Gastroesophageal sphincter (tissue), 3 donors: ENCODE data around the gene GFOD2.

Experiments used
- EP300 ChIP-seq: sonication (generic); formaldehyde crosslinking; IDR thresholded peaks from one replicate; pipeline ENCODE4 v1.6.1; 2017; ENCODE audit warnings: antibody characterized with exemption, mild to moderate bottlenecking
- POLR2A ChIP-seq, 2 donors: fragments of 450-650 bp; IDR thresholded peaks; one replicate each; pipeline ENCODE4 v1.6.1; 2017; ENCODE audit warnings: antibody characterized with exemption in 2 of 2, mild to moderate bottlenecking in 2 of 2, moderate library complexity in 1 of 2
- POLR2AphosphoS5 ChIP-seq: sonication (generic); formaldehyde crosslinking; IDR thresholded peaks from one replicate; pipeline ENCODE4 v1.6.1; 2017; ENCODE audit warnings: antibody characterized with exemption
- TF ChIP-seq, protein P1 (sequence below), 4 experiments: fragments of 200-600 bp in 2 of 4; fragments of 450-650 bp in 2 of 4; sonication (generic) in 1 of 4; IDR thresholded peaks; one replicate each; pipeline ENCODE4 v1.5.1; 2017 to 2019; ENCODE audit warnings: antibody characterized with exemption in 4 of 4, mild to moderate bottlenecking in 2 of 4, moderate library complexity in 2 of 4

DNA sequence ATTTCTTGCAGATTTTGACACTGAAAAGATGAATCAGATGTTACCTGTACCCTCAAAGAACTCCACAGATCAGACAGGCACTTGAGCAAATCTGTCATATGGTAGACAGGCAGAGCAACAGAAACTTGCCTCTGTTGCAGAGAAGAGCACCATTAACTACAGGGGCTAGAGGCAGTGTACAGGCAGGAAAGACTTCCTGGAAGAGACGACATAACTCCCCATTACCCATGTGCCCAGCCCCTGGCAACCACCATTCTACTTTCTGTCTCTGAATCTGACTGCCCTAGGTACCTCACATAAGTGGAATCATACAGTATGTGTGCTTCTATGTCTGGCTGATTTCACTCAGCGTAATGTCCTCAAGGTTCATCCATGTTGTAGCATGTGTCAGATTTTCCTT lies 15.5 kb downstream of the GFOD2 start:
- TF ChIP-seq, protein P1, sequence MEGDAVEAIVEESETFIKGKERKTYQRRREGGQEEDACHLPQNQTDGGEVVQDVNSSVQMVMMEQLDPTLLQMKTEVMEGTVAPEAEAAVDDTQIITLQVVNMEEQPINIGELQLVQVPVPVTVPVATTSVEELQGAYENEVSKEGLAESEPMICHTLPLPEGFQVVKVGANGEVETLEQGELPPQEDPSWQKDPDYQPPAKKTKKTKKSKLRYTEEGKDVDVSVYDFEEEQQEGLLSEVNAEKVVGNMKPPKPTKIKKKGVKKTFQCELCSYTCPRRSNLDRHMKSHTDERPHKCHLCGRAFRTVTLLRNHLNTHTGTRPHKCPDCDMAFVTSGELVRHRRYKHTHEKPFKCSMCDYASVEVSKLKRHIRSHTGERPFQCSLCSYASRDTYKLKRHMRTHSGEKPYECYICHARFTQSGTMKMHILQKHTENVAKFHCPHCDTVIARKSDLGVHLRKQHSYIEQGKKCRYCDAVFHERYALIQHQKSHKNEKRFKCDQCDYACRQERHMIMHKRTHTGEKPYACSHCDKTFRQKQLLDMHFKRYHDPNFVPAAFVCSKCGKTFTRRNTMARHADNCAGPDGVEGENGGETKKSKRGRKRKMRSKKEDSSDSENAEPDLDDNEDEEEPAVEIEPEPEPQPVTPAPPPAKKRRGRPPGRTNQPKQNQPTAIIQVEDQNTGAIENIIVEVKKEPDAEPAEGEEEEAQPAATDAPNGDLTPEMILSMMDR (IDR thresholded peaks at IDR 0.05): no peak
- TF ChIP-seq POLR2A (IDR thresholded peaks at IDR 0.05) (no peak), POLR2AphosphoS5 (no peak), EP300 (no peak)
